ENCODE results near the gene FAT3.

The FAT3 gene

DNA sequence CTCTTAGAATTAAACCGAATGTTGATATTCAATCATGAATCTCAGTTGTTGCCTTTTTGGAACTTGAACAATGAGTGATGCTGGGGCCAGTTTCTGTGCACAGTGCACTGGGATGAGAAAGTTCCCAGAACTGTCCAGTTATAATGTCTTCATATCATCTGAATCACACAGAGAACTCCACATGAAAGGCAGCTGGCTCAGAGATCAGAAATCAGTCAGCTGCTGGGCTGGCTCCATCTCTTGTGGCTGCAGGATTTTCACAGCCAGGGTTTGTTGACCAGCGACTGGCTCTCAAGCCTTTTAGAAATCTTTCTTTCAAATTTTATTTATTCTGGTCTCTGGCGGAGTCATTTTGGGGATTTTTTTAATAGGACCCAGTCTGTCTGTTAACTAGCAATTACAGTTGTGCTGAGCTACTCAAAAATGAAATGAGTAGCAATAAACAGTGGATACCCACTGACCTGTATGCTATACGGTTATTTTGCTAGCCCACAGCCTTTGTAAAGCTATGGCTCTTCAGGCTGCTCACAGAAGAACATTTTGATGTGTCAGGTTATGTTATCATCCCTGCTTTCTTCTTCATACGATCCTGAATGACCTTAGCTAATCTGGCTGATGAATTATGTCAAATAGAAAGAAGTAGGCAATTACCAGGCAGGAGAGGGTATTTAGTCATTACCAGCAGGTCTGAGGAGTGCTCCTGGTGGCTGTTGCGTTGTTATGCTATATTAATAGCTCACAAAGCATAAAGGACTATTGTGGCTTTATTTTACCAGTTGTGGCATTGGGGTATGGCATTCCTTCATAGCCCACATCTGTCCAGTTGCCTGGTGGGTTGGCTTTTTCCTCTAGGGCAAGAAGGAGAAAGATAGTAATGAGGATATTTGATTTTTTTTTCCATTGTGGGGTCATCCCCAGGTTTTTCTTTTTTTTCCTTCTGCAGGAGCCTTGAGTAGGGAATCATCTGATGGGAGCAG lies 3.6 kb downstream of the FAT3 start:
- no peak for DNase-seq

DNA sequence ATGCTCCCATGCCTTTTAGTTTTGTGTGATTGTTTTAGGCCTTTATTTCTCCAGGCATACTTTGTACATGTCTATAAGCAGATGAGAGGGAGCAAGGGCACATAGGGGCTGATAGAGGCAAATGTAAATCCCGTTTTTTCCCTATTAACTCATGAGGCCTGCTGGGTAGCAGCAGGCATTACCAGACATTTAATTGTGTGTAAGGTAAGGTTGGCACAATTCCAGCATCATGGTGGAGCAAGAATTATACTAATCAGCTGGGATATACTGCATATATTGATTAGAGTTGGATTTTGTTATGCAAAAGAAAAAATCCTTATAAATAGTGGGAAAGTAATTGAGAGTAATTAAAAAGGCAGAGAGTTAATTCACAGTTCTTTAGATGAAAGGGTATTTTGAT lies 12.2 kb downstream of the FAT3 start:
- no peak for DNase-seq

DNA sequence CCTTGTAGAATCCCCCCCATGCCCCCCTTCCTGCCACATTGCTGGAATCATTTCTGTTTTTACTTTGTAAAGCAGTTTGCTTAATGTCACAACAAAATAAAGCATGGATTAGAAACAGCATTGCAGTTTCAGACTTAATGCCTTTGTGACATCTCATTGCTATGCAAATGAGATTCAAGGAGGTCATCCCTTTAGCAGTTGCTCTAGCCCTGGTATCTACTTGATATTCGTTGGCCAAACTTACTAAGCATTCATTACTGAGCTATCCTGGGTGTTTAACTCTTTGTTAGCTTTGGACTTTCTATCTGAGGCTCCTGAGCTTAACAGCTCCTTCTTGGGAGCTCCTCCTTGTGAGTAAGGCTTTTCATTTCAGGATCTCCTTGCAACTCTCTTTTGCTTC lies 16.3 kb downstream of the FAT3 start:
- DNase-seq: no peak

DNA sequence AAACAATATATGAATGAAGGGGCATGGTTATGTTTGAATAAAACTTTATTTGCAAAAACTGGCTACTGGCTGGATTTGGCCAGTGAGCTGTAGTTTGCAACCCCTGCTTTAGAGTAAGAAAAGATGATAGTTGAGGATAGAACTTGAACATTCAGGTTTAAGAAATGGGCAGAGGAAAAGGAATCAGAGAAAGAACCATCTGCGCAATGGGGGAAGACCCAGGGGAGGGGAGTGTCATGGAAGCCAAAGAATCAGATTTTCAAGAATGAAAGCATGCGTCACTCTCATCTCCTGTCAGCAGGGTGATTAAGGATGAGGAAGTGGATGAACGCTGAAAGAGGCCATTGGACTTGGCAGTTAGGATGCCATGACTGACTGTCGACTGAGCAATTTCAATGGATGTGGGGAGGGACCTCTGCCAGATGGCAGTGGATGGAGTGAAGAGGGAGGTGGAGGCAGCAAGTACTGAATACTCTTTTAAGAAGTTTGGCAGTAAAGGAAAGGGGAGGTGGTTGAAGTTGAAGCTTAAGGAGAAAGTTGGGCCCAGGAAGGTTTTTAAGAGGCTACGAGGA lies 21.2 kb downstream of the FAT3 start:
- no peak for DNase-seq

DNA sequence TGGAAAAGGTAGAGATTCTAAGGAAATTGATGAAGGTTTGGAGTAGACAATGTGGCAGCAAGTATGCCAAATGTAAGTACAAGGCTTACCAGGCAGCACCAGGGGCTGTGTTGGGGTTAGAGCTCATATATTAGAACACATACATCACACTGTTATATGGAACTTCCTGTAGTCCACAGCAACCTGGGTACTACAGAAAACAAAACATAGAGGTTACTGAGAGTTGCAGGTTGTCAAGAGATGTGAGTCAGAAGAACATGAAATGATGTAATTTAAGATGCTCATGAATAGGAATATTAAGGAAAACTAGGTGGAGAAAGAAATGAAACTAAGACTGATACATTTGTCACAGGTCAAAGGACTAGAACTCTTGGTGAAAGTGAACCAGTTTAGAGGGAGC lies 22.0 kb downstream of the FAT3 start:
- DNase-seq: no peak

DNA sequence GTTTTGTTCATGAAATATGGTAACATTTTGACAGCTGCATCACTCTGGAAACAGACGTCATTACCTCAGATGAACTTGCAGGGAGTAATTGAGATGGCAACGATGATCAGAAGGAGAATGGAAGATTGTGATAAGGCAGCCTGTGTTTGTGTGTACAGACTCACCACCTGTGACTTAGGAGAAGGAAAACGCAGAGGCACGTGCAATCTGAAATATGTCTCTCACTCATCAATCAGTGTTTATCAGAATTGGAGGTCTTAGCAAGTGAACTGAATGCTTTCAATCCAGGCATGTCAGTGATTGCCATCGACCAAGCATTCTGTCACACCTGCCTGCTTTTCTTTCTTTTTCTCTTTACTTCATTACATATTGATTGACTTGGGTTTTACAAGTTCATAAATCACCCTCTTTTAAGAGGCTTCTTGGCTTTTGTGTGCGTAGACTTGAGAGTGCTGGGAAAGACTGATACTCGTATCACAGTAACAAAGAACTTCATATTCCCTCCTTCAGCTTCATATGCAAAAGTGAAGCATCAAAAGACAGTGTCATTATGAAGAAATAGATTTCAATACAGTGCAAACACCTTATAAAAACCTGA lies 24.6 kb downstream of the FAT3 start:
- DNase-seq: no peak

DNA sequence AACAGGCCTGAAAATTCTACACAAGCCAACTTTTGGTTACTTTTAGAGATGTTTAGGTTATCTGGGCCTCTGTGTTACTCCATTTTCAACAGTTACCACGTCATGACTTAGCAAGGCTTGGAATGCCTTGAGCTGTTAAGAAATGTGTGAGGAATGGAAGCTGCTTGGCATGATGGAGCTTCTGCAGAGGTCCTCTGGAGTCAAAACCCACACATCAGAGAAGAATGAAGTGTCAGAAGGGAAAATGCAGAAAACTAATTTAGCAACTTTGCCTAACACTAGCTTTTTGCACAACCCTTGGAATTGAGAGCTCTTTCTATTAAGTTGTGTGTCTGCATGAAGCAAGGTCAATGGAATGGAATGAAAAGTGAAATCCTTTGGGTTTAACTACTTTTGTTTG lies 27.4 kb downstream of the FAT3 start:
- DNase-seq: no peak

DNA sequence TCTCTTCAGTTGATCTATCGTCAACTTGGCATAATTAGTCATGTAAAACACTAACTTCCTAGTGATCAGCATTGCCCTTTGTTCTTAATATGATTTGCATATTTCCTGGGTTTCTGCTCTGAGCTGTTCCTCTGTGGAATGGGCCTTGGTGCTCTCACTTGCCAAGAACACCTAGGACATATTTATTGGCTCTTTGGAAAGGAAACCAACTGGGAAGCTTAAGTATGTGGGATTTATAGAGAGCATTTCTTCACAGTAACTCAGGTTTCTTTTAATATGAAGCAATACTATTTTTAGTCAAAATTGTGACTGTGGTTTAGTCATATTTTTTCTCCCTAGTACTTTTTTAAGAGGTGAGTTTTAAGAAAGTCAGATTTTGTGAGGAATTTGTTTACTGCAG lies 28.8 kb downstream of the FAT3 start:
- DNase-seq: no peak

DNA sequence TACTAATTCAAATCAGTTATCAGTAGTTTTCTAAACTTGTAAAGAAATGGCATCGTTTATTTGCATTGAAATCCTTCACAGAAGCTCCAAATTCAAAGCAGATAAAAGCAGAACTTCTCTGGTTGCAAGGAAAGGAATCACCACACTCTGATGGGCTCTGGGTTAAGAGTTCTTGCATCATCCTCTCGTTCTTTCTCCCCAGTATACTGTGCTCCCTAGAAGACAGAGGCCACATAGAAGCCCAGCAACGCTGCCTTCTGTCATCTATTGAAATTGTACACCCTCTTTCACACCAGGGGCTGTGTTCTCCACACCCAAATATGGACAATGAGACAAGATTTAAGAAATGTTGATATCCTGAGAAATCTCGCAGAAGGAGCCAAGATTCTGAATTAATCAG lies 29.3 kb downstream of the FAT3 start:
- DNase-seq: no peak

DNA sequence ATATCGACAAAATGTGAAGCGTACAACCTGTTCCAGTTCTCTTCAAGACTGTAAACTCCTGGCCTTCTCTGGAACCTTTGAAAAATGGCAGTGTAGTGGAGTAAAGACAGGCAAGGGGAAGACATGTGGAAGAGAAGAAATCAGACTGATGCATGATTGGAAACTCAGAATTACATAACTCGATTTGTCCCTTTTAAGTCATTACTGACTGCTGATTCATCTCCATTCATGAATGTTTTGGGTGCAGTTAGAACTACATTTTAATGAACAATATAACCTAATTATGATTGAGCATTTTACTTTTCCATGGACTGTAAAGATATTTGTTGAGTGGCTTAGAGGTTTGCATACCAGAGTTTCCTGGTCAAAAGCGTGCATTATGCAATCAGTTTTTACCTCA lies 32.9 kb downstream of the FAT3 start:
- DNase-seq: no peak

DNA sequence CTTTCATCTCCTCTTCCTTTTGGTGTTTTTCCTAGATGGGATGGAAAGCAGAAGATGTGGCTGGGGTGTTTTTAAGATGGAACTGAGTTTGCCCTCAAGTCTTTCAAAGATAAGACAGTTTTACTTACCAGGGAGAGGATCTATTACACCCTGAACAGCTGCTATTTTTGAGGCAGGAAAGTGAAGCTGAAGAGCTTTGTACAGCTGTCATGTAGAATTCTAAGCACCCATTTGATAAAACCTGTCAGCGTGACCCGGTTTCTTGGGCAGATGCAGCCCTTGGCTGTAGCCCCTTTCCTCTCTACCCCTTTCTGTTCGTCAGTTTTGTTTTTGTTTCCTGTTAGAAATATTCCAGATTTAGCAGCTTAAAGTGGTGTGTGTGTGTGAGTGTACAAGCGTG lies 35.2 kb downstream of the FAT3 start:
- no peak for DNase-seq

DNA sequence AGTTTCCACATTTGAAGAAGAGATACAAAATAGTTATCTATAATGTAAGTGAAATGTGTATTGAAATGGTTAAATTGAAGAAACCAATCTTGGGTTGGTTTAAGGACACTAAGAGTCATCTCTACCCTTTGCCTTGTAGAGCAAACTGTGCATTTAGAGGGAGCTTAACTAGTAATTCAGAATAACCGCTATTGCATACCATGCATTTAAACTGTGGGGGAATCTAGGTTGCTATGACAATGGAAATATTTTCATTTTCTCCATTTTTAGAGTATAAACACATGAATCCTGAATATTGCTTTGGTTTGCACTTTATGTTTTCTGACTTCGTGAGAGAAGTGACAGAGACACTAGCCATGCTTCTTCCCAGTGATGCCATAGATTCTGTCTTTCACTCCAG lies 39.7 kb downstream of the FAT3 start:
- no peak for DNase-seq

DNA sequence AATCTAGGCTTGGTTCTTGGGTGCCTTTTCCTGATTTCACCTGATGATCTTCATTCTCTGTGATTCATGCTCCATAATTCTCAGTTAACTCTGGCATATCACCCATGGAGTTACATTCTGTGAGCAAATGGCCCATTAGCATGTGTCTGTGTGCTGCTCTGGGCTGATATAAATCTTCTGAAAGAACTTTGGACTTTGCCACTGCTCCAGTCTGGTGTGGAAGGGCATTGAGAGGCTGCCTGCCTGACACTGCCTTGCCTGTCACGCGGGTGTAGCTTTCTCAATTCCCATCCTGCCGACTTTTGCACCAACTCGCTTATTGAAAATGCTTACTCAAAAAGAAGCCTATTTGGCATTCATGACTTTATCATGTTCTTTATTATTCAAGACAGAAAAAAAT lies 42.2 kb downstream of the FAT3 start:
- DNase-seq: no peak

DNA sequence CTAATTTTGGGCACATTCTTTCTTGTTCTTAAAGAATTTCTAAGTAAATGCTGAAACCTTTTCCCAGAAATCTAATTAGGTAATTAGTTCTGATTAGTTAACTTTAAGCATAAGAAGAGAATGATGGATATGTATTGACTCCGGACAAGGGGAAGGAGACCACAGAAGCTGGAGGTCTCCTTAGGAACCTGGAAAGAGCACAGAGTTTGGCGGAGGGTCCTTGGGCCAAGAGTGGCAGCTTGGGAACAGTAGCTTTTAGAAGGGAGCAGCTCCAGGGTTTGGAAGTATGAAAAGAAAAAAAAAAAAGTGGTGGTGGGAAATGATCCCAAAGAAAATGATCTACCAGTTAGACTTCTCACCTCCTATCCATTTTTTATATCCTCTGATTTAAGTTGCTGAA lies 42.7 kb downstream of the FAT3 start:
- DNase-seq: no peak

DNA sequence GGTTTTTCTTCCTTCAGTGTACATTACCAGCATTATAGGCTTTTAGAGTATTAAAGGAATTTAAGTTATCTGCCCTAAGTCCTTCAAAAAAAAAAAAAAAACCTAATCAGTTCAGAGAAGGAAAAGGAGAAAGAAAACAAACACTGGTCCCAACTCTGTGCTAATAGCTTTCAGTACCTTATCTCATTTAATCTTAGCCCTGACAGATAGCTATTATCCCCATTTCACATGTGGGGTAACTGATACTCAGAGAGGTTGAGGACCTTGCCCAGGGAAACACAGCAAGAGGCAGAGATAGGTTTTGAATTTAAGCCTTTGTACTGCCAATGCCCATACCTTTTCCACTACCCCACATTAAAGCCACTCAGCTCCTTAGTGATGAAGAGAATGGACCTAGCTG lies 43.4 kb downstream of the FAT3 start:
- no peak for DNase-seq

DNA sequence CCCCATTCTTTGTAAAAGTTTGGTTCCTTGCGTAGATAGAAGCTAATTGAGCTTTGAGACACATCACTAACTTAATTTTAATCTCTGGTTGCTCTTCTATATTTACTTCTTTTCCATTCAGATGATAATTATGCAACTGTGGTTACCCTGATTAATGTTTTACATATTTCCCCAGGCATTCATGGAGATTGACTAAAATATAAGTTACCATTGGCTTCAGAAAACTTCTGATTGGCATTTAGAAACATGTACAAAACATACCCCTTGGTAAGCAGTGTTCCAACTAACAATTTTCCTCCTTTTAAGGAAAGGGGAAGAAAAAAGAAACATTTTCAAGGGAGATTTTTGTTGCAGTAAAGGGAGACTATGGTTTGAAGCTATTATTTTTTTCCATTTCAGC lies 43.9 kb downstream of the FAT3 start:
- DNase-seq: no peak

DNA sequence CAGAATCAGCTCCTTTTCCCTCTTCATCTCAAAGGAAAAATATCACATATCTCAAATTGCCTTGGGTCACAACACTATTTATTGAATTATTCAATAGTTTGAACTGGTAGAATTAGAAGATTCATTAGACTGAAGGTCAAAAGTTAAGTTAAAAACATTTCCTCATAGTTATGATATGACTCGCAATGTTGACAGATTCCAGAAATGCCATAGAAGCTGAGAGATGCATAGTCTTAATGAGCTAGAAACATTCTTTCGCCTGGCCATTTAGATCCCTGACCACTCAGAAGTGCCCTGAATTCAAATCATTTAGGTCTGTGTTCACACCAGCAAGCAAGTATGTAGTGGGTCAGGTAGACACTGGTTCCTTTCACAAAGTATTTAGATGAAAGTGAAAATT lies 44.4 kb downstream of the FAT3 start:
- no peak for DNase-seq

DNA sequence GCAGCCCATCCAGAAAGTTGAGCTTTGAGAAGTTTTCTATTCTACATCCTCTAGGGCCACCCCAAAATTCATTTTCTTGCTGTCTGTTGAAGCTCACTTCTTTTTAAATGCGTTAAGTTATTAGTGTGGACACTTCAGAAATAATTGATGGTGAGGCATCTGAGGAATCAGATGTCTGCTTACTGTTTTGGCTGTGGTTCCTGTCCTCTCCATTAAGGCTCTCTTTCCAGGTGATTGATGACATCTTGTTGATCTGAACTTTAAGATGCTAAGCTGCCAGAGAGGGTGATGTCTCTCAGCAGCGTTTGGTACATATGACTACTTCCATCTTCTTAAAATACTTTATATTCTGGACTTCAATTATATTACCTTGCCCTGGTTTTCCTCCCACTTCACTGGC lies 45.2 kb downstream of the FAT3 start:
- no peak for DNase-seq

DNA sequence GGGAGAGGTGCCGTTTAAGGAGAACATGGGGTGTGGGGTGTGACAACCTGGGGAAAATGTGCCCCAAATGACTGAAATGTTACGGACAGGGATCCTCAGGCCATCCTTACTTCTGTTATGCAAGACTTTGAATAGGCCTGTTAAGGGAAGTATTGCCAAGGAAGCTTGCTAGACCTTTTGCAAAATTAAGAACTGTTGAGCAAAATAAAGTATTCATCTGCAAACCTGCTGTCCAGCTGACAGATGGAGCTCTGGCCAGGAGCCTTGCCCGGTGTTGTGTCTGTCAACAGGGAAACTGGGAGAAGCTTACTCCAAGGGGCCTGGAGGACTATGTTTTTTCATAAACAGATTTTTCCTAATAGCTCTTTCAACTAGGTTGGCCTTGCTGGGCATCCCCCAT lies 48.0 kb downstream of the FAT3 start:
- no peak for DNase-seq

Data from left hindlimb (tissue), 1 donor.